CD4-positive, alpha-beta T cell treated with Interleukin-12 subunit alpha and Interleukin-12 subunit beta, for 1 hour (primary cell): ENCODE measurements around the gene PPM1D.
"Not testable (repeated sequence)": the region's sequence is repeated elsewhere in the genome, so short reads cannot be mapped to it uniquely, and the experiment has no call there.

Experiments
- DNase-seq: peaks from one replicate; pipeline ENCODE4 v3.0.0-alpha.2; 2020

PPM1D gene

GRCh38 chr17:60594170-60594569 is 5.8 kb upstream of the PPM1D start:
- DNase-seq = not testable (repeated sequence)

DNA sequence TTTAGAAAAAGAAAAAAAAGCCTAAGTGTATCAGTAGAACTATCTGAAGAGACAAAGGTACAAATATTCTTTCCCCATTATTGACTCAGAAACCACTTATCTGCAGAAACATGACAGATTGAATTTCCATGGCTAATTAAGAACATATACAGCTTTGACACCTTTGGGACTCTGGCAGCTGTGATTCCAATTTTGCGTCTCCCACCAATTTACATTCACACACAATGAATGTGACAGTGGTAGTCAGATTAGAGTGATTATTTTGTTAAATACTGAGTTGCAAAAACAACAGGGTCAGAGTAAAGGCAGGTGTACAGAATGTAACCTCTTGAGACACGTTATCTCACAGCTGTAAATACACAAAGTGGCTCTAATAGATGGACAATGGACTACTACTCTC is 5.3 kb upstream of the PPM1D start:
- no peak for DNase-seq

DNA sequence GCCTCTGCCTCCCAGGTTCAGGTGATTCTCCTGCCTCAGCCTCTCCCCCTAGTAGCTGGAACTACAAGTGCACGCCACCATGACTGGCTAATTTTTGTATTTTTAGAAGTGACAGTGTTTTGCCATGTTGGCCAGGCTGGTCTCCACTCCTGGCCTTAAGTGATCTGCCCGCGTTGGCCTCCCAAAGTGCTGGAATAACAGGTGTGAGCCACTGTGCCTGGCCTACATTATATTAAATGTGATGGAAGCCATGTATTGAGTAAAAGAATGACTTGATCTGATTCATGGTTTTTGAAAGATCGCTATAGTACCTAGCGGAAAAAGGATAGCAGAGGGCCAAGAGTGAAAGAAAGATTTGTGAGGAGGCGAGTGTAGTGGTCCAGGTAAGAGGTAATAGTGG is 2.7 kb upstream of the PPM1D start:
- no peak for DNase-seq

DNA sequence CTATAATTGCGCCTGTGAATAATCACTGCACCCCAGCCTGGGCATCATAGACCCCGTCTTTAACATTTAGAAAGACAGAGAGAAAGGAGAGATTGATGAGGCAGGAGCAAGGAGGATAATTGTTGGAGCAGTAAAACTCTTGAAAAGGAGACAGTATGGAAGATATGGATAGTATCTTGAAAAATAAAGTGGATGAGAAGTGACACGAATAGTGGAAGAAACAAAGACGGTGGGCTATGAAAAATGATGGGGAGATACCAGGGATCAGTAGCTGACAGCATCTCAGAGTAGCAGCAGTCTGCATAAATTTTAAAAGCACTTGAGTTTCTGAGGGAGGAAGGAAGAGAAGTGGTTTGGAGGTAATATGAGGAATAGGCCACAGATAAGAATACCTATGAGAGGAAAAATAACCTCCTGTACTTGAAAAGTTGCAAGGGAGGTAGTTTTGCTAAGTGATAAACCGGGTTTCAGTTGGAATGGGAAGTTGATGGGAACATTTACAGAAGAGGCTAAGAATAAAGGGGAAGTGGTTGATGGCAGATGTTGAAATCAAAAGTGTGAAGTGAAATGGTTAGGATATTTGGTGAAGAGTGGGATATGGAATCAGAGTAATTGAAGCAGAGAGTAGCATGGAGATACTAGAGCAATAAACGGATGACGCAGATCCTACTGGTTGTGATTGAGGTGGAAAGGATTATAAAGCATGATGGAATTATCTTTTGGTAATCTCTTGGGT is 1.8 kb upstream of the PPM1D start:
- no peak for DNase-seq

GRCh38 chr17:60599220-60599619 is 773 bp upstream of the PPM1D start:
- no peak for DNase-seq

- DNase-seq = peak; percentile 66
Observed at GRCh38 chr17:60600490-60601446, 775 bp downstream of the PPM1D start.

DNA sequence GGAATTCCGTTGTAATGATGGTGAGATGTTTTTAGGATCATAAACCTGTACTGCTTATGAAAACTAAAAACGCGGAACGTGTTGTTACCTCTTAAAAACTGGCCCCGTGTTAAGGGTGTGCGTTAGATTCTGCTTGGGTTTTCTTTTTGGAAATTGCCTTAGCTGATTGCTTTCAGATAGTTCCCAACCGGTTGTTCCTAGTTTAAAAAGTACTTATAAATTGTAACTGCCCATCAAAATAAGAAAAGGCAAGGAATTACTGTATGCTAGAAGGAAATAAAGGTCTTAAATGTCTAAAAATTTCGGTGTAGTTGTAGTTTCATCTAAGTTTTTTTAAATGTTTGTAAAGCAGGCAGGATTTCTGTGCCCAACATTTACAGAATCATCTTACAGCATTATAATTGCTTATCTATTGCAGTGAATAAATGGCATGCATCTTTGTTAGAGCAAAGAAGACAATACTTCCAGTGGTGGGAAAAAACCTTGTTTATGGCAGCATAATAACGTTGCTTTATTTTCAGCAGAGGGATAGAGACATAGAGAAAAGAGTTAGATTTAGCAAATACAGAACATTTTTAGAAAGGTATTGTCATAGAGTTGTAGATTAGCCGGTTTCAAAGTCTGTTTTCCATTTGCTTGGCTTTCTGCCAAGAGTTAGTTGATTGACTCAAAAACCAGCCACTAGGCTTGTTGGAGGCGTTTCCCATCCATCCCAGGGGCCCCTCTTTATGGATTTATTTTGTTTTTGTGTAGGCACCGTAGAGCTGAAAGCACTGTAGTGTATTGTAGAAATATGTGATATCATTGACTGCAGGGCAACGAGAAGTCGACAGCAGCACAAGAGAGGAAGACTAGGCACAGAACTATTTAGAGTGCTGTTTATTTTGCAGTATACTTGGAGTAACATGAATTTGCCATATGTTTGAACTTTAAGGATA is 1.7 kb downstream of the PPM1D start:
- DNase-seq = peak; percentile 59

DNA sequence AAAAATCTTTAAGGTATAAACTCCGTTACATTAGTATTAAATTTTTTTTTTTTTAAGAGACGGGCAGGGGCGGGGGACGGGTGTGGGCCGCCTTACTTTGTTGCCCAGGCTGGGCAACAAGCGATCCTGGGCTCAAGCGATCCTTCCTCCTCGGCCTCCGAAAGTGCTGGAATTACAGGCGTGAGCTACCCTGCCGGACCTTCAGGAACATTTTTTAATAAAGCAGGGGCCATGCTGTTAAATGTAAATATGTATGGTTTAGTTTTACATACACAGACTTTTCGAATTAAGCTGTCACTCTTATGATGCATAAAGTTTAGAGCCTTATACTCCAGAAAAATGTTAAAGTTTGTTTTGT is 2.4 kb downstream of the PPM1D start:
- DNase-seq = no peak

- no peak for DNase-seq
Observed at GRCh38 chr17:60602871-60603270, 2.9 kb downstream of the PPM1D start.

GRCh38 chr17:60603477-60603876 is 3.5 kb downstream of the PPM1D start:
- not testable (repeated sequence) for DNase-seq

GRCh38 chr17:60604686-60605334 is 4.8 kb downstream of the PPM1D start:
- DNase-seq = no peak

DNA sequence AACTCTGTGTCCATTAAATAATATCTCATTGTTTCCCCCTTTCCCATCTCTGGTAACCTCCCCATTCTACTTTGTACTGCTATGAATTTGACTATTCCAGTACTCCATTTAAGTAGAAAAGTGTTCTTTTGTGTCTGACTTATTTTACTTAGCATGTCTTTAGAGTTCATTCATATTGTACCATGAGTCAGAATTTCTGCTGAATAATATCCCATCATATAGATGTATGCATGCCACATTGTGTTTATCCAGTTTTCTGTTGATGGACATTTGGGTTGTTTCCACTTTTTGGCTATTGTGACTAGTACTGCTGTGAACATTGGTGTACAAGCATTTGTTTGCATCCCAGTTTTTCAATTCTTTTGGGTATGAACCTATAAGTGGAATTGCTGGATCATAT is 6.0 kb downstream of the PPM1D start:
- no peak for DNase-seq

- no peak for DNase-seq
Observed at GRCh38 chr17:60610473-60610872, 10.5 kb downstream of the PPM1D start.

DNA sequence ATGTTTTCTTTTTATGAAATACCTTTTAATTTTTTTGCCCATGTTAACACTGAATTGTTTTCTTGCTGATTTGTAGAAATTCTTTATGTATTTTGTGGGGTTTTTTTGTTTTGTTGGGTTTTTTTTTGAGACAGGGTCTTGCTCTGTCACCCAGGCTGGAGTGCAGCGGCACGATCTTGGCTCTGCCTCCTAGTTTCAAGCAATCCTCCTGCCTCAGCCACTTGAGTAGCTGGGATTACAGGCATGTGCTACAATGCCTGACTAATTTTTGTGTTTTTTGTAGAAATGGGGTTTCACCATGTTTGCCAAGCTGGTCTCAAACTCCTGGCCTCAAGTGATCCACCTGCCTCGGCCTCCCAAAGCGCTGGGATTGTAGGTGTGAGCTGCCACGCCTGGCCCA is 11.3 kb downstream of the PPM1D start:
- not testable (repeated sequence) for DNase-seq

DNA sequence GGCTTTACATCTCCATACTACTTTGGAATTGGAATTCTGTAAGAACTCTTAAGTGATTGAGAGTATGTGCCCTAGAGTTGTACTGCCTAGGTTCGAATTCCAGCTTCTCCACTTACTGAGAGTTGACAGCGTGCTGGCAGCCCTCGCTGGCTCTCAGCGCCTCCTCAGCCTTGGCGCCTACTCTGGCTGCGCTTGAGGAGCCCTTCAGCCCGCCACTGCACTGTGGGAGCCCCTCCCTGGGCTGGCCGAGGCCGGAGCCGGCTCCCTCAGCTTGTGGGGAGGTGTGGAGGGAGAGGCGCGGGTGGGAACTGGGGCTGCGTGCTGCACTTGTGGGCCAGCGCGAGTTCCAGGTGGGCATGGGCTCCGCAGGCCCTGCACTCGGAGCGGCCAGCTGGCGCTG is 13.3 kb downstream of the PPM1D start:
- no peak for DNase-seq

DNA sequence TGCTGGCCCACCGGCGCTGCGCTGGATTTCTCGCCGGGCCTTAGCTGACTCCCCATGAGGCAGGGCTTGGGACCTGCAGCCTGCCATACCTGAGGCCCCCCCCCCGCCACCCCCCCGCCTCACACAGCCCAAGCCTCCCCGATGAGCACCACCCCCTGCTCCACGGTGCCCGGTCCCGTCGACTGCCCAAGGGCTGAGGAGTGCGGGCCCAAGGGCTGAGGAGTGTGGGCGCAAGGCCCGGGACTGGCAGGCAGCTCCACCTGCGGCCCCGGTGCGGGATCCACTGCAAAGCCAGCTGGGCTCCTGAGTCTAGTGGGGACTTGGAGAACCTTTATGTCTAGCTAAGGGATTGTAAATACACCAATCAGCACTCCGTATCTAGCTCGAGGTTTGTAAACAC is 13.8 kb downstream of the PPM1D start:
- not testable (repeated sequence) for DNase-seq

- DNase-seq = not testable (repeated sequence)
Observed at GRCh38 chr17:60614247-60614646, 14.3 kb downstream of the PPM1D start.

- DNase-seq = no peak
Observed at GRCh38 chr17:60615108-60615507, 15.1 kb downstream of the PPM1D start.

DNA sequence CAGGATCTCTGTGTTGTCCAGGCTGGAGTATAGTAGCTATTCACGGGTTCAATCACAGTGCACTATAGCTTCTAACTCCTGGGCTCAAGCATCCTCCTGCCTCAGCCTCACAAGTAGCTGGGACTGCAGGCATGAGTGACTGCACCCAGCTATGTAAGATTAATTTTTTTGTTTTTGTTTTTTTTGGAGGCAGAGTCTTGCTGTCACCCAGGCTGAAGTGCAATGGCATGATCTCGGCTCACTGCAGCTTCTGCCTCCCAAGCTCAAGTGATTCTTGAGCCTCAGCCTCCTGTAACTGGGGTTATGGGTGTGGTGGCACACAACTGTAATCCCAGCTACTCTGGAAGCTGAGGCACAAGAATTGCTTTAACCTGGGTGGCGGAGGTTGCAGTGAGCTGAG is 15.8 kb downstream of the PPM1D start:
- no peak for DNase-seq

DNA sequence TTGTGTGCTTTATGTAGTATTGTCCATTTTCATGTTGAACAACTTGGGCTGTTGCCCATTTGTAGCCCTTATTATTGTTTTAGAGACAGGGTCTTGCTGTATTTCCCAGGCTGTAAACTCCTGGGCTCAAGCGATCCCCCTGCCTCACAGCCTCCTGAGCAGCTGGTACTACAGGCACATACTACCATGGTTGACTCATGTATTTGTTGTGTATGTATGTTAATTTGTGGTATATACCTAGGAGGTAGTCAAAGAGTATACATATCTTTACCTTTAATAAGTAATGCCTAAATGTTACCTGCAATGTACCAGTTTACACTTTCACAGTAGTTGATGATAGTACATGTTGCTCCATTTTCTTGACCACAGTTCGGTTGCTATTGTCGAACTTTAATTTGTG is 18.1 kb downstream of the PPM1D start:
- DNase-seq = no peak

DNA sequence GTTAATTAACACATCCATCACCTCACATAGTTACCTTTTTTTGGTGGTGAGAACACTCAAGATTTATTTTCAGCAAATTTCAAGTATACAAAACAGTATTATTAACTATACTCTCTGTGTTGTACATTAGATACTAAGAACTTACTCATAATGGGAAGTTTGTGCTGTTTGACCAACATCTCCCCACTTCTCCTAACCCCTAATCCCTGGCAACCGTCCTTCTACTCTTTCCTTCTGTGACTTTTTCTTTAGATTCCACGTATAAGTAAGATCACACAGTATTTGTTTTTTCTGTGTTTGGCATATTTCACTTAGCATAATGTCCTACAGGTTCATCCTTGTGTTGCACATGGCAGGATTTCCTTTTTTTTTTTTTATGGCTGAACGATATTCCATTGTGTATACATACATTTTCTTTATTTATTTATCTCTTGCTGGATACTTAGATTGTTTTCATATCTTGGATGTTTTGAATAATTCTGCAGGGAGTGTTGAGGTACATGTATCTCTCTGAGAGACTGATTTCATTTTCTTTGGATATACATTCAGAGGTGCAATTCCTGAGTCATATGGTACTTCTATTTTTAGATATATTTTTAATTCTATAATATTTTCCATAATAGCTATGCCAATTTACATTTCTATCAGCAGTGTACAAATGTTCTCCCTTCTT is 19.0 kb downstream of the PPM1D start:
- DNase-seq = no peak

GRCh38 chr17:60622961-60623360 is 23.0 kb downstream of the PPM1D start:
- DNase-seq = no peak
